ENCODE data around the gene MARCHF11.

The MARCHF11 gene, protein sequence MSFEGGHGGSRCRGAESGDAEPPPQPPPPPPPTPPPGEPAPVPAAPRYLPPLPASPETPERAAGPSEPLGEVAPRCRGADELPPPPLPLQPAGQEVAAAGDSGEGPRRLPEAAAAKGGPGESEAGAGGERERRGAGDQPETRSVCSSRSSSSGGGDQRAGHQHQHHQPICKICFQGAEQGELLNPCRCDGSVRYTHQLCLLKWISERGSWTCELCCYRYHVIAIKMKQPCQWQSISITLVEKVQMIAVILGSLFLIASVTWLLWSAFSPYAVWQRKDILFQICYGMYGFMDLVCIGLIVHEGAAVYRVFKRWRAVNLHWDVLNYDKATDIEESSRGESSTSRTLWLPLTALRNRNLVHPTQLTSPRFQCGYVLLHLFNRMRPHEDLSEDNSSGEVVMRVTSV

DNA sequence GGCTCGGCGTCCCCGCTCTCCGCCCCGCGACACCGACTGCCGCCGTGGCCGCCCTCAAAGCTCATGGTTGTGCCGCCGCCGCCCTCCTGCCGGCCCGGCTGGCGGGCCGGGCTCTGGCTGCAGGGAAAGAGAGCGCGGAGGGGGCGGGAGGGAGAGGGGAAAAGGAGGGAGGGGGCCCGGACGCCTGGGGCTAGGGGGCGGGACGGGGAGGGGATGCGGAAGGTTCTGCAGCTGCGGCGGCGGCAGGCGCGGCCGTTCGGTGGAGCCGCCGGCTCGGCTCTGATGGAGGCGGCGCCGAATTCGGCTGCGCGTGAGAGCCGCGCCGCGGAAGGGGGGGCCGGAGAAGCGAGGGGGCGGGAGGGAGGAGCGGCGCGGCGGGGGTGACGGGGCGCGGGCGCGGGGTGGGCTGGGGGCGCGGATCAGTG is at the start of gene MARCHF11:
Gene MARCHF11 (minus strand): TSS at position 281 of the 425 bp plus-strand sequence. CDS start 216 bp downstream, at position 65.
- no peak for DNase-seq (ENCODE audit: low read depth)

DNA sequence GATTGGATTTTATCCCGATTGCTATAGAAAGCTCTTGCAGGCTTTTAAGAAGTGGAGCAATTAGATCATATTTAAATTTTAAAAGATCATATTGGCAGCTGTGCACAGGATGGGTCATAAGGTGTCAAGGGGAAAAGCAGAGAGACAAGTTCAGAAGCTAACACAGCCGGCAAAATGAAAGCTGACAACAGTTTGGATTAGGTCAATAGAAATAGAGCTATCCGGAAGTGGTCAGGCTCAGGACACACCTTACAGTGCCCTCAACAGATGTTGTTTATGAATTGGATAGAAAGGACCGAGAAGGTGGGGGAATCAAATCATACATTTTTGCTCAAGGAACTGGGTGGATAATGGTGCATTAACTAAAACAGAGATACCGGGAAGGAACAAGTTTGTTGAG is 46.3 kb upstream of the MARCHF11 start:
- DNase-seq (ENCODE audit: low read depth) = no peak

DNA sequence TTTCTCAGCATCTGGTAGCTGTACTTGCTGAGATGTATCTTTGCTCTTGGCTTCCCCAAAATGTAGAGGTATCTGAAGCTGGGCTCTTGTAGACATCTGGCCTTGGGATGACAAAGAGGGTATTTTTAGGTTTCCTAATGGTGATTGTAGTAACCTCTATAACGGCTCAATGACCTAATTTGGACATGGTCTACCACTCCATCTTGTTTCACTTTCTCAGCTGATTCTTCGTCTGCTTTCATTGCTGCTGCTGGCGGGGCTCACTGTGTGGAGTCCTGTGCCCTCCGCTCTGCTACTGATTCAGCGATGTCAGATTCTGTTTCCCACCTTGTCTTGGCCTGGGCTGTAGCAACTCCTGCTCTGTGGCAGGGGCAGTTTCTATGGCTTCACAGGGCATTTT is 12.7 kb upstream of the MARCHF11 start:
- no peak for DNase-seq (ENCODE audit: low read depth)

DNA sequence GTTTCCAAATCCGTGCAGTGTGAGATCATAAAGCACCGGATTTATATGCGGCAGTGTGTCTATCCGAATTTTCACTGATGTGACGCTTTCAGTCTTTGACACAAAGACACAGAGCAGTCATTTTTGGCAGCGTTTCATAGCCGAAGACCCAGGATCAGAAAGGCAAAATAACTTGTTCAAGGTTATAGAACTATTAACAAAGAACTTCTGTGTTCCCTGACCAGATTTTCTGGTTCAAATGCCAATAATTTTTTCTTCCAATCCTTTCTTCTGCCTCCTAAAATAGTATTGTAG is 1.1 kb upstream of the MARCHF11 start:
- no peak for DNase-seq (ENCODE audit: low read depth)

DNA sequence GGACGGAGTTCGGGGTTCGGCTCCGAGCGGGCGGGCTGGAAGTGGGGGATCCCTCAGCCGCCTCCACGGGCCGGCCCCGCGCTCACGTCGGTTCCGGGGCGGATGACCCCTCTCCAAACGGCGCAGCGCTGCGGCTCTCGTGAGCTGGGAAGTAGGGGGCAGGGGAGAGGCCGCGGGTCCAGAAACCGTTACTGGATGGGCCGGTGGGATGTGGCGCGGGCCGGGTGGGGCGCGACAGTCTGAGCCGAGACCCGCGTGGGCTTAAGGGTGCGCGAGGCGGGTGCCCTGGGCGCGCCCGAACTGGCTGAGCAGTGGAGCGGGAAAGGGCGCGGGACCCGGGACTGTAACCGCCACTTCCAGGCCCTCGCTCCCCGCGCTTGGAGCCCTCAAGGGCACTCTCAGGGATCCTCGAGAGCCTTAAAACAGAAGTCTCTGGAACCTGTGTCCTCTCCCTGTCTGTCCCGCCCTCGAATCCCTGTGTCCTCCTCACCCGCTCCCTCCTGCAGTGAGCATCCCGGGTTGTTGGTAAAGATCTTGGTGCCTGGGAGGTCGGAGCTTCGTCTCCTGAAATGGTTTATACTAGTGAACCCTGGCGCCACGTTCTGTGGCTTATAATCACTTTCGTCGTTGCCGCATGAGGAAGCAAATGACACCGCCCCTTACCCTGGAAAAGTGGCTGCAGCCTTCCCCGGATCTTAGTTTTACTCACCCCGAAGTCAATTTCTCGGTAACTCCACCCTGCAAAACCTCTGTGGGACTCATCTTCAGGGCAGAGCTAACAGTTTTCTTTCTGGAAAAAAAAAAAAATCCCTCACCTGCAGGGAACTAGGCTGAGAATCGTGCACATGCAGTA is 571 bp upstream of the MARCHF11 start:
- DNase-seq (ENCODE audit: low read depth) = no peak

DNA sequence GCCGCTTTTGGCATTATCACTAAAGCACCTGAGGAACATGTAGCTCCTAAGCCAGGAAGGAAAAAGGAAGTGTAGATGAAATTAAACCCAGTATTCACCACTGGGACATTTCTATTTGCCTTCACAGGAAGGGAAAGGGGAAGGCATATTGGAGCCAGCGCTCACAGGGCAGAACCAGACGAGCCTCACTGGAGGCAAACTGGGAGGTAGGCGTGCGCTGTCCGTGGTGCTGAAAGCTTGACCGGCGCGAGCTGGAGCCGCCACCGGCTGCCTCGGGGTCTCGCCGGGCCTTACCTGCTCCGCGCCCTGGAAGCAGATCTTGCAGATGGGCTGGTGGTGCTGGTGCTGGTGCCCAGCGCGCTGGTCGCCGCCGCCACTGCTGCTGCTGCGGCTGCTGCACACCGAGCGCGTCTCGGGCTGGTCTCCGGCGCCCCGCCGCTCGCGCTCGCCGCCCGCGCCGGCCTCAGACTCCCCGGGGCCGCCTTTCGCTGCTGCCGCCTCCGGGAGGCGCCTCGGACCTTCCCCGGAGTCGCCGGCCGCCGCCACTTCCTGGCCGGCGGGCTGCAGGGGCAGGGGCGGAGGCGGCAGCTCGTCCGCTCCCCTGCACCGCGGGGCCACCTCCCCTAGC is 732 bp downstream of the MARCHF11 start:
- peak; percentile 7 for DNase-seq (ENCODE audit: low read depth)

DNA sequence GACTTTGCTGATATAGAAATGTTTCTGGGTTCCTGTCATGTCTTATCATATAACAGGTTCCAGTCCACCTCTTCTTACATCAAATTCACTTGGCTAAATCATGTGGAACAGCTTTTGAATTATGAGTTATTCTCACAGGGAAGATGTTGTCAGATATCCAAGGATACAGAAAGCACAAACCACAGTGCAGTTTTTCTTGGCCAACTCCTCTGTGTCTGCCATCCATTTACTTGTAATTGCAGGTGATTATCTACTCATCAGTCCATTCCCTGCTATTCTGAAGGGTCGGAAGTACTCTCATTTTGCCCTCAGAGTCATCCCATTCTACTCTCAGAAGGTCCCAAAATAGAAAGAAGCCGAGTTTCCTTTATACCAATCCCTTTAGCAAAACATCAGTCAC is 10.0 kb downstream of the MARCHF11 start:
- no peak for DNase-seq (ENCODE audit: low read depth)

DNA sequence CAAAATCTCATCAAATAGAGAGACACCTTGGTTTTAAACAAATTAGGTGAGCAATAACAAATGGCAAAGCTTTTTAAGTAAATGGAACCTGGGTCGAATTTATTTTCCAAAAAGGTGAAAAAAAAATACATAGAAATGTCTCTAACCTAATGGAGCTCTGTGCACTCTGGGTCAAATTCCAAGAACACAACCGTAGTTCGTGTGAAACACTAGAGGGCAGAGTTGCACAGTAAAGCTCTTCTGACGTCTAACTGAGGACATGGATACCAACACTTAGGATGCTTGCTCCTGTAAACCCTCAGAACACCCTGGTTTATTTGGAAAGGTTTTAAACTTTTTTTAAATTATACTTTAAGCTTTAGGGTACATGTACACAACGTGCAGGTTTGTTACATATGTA is 18.9 kb downstream of the MARCHF11 start:
- DNase-seq (ENCODE audit: low read depth) = peak; percentile 46

DNA sequence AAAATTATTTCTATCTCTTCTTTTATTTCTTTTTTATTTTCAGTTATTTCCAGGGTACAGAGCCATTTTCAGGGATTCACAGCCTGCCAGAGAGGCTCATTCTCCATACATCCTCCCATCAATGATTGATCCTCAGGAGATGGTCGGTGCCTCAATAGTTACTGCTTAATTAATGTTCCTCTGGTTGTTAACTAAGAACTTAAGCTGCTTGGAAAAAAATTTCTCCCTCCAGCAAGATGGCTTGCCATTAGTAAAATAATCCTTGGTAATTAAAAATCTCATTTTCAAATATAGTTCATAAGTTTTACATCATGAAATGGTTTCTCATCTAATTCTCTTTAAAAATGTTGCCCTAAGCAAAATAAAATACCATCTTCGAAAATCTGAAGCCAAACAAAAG is 20.0 kb downstream of the MARCHF11 start:
- DNase-seq (ENCODE audit: low read depth) = no peak

DNA sequence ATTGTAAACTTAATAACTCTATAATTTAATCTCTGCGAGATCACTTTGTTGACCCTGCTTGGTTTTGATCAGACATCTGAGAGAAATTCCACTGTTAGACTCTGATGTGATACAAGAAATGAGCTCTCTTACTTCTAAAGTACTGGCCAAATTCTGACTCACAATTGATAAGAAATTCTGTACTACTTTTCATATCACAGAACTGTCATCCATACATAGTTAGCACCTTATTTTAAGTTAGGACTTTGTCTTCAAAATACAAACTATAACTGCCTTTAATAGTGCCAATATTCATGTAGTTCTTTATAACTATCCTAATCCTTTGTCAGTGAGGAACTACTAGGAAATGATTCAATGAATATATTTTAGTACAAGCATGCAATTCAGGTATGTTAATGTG is 23.4 kb downstream of the MARCHF11 start:
- DNase-seq (ENCODE audit: low read depth) = no peak

DNA sequence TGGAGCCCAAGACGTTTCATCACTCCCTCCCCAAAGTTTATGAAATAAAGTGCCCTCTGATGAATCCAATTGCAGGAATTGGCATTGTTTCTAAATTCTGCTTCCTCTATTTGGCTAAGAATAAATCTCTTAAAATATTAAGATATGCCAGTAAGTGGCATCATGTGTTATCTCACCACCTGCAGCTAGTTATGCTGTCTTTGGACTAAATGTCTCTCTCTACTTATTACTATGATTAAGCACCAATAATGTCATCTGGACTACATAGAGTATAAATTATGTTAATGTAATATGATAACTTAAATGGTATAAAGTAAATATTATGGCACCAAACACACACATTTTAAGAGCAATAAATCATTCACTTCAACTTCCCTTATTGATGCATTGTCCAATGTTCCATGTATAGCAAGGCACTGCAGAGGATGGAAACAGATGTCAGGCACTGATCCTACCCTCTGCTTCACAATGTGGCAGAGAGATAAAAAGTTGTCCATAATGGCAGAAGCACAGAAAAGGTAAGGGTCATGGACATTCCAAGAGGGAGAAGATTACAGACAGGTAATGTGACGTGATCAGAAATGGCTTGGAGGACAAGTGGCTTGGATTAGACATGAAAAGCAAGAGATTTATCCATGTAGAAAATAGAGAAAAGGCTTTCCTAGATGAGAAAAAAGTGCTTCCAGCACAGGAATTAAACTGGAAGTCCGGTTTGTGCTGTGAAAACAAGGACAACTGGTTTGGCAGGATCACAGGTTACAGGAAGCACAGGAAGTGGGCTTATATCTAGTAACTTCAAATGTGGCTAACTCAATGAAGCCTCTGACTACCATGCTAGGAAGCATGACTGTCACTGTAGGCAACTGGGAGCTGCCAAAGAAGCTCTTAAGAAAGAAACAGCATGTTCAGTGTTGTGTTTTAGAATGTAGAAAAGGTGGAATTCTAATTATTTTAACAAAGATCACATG is 26.7 kb downstream of the MARCHF11 start:
- DNase-seq (ENCODE audit: low read depth) = no peak

DNA sequence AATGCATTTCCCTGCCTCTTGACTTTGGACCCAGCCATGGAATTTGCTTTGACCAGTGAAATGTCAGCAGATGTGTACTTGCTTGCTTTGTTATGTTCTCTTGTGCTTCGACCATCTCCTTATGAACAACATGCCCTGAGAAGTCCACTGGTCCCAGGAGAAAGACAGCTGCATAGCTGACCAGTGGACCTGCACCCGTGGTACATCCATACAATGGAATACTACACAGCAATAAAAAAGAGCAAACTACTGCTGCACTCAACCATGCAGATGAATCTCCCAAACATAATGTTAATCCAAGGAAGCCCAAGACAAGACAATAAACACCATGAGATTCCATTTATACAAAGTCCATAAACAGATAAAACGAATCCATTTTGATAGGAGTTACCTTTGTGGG is 30.0 kb downstream of the MARCHF11 start:
- no peak for DNase-seq (ENCODE audit: low read depth)

DNA sequence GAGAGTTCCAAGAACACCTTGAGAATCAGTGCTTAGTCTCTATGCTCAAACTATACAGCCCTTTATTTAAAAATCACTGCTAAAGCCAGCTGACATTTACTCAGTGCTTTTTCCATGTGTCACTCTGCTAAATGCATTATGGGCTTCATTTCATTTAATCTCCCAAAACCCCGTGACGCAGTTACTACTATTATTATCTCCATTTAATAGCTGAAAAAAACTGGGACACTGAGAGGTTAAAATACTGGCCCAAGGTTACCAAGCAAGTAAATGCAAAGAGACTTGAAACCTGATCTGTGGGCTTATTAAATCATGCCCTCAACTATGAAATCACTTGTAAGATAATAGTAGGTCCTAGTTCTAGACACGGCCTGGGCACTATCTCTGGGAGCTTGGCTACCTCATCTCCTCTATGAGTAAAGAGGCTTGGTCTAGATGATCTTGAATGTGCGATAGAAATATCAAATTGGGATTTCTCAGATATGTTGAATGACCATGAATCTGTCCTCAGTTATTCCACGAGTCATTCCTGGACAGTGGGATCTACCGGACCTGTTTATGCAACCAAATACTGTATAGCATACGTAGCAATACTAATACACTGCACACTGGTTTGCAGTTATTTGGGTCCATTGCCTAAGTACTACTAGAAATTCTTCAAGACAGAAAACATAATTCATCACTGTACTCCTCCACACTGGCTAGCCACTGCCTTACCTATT is 32.3 kb downstream of the MARCHF11 start:
- no peak for DNase-seq (ENCODE audit: low read depth)

DNA sequence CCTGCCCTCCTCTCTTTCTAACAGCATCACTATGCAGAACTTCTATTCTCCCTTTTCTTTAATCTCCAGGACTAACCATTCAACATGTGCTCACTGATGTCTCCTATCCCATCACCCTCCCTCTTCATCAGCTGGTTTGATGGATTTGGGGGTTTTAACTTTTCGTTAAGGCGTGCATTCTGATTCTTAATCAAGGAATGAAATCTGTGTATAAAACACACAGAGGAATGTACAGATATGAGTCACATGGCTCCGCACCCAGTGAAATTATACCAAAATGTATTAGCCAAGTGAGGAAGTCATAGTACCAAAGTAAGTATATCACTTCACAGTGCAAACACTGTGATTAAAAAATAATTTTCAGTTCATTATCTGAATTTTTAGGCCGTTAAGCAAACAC is 35.2 kb downstream of the MARCHF11 start:
- no peak for DNase-seq (ENCODE audit: low read depth)

DNA sequence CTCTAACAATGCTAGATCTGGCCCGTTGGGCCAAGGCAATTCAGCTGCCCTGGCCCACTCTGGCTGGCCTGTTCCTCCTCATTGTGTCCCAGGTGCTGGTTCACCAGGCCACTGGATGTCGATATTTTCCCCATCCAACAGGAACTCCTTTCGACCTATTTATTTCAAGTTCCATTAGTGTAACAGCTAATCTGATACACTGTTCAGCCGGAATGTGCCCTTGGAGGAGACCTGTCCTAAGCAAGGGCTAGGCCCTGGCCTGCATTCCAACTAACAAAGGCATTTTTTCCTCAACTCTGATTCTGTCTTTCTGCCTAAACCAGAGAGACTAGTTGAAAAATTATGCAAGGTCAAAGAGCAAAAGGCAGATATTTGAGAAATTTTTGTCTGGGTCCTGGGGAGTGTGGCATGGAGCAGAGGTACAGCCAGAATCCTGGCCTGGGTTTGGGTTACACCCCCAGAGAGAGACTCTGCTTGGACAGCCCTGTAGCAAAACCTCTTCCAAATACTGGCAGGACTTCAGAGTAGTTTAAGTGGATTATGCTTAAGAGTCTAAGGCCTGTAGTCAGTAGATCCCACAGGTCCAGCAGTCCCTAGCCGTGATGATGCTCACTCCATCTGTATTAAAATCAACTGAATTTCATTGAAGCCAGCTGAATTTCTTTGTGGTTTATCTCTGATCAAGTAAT is 36.1 kb downstream of the MARCHF11 start:
- DNase-seq (ENCODE audit: low read depth) = no peak

DNA sequence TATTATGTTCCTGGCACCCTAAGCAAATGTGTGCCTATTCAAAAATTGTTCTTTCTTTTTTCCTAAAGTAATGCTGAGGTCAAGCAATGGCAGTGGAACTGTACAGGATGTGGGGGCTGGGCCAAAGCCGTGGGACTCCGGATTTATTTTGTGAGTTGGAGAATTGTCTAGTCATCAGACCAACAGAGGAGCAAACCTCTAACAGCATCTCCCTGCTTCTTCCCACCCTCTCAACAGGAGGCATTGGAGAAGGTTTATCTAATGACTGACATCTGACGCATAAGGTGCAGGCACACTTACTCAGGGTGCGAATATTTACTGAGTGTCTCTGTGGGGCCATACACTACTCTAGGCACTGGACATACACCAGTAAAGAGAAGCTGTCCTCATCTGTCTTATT is 38.6 kb downstream of the MARCHF11 start:
- DNase-seq (ENCODE audit: low read depth) = no peak

DNA sequence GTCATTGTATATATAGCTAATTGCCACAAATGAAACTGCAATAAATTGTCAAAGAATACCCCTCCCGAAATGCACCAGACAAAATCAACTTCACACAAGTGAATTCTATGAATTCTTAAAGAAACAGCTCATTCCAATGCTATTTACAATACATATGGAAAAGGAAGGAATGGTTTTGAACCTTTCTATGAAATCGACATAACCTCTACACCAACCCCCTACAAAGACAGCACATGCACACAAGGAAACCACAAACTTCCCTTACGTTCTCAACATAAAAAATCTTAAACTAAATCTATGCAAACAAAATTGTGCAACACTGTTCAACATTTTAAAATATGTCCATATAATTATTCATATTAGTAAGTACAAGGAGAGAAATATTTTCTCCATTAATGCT is 39.2 kb downstream of the MARCHF11 start:
- DNase-seq (ENCODE audit: low read depth) = no peak

DNA sequence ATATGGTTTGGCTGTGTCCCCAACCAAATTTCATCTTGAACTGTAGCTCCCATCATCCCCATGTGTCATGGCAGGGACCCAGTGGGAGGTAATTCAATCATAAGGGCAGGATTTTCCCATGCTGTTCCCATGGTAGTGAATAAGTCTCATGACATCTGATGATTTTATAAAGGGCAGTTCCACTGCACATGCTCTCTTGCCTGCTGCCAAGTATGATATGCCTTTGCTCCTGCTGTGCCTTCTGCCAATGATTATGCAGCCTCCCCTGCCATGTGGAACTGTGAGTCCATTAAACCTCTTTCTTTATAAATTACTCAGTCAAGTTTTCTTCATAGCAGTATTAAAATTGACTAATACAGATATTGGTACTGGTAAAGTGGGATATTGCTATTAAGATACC is 42.4 kb downstream of the MARCHF11 start:
- no peak for DNase-seq (ENCODE audit: low read depth)

DNA sequence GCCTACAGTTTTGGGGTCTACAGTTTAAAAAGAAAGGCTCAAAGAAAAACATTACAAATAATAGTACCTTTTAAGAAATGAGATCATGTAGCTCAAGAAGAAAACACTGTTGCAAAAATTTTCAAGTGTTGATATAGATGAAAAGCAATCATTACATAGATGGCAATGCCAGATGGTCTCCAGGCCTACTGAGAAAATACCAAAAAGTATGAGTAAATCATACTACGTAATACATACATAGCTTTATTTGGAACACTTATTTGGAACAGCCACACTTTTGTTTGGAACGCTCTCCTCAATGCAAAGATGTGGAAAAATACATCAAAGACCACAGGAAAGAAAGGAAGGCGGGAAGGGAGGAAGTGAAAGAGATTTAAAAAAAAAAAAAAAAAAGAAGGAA is 44.1 kb downstream of the MARCHF11 start:
- no peak for DNase-seq (ENCODE audit: low read depth)

DNA sequence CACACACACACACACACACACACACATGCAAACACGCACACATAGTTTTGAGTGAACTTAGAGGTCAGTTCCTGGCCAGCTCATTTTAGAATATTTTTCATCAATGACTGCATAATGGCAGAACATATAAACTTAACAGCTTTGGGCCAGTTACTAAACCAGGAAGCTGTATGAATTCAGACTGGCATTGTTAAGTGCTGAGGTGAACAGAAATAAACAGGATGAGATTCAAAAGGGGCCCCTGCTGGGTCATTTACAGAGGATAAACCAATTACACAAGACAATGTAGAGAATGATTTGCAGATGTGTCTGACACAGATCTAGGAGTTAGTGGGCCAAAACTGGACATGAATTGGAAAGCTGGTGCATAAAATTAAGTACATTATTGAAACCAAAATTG is 44.6 kb downstream of the MARCHF11 start:
- DNase-seq (ENCODE audit: low read depth) = no peak

DNA sequence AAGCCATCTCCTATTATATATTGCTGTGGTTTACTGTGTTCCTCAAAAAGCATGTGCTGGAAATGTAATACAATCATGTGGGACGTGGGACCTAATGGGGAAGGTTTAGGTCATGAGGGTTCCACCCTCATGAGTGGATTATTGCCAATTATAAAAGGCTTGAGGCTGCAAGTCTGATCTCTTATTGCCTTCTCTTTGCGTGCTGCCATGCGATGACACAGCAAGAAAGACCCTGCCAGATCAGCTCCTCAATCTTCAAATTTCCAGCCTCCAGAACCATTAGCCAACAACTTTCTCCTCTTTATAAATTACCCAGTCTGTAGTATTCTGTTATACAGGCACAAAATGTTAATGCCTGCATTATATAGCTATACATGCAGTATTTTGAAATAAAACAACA is 45.4 kb downstream of the MARCHF11 start:
- DNase-seq (ENCODE audit: low read depth) = no peak

Data from fibroblast of gingiva (primary cell).